Measurements from ENCODE around the gene LRGUK.

Gene LRGUK

DNA sequence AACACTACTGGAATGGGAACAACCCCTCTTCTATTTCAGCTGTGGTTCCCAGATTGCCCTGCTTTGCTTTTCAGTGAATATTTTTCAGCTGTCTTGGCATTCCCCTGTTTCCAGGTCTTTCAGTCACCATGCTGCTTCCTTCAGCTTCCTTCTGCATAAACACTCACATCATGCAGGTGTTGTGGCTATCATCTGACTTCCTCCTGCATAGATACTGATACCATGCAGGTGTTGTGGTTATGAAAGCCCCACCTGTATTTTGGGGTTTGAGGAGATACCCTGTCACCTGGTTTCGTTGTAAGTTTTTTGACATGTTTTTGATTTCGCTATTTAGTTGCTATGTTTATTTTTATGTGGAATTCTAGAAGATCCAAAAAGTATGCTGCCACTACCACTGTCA lies 118.1 kb downstream of the LRGUK start:
- Histone ChIP-seq H3K27me3 (replicated peaks; ENCODE audit: insufficient read depth, low read length) (peaks cover 36% of the 10 kb centered on the region), H3K4me1 (ENCODE audit: low read length) (peaks cover 16% of the 10 kb centered on the region), H3K9me3 (replicated peaks; ENCODE audit: insufficient read depth, low read length) (no peaks in the 10 kb centered on the region), H3K4me3 (ENCODE audit: low read length) (no peak overlapping the region), H3K9me2 (replicated peaks; ENCODE audit: insufficient read depth, low read length) (no peaks in the 10 kb centered on the region), H3F3A (ENCODE audit: insufficient read depth, low read length) (peaks cover 19% of the 10 kb centered on the region), H4K20me1 (ENCODE audit: insufficient read depth, low read length) (no peaks in the 10 kb centered on the region), H3K36me3 (replicated peaks; ENCODE audit: insufficient read depth, low read length) (no peaks in the 10 kb centered on the region), H3K9ac (ENCODE audit: low read length) (no peak overlapping the region), H2AFZ (ENCODE audit: low read length) (no peak overlapping the region), H3K79me2 (ENCODE audit: low read length) (no peaks in the 10 kb centered on the region), H3K4me2 (ENCODE audit: low read depth, low read length) (peak overlapping the region; percentile 38), H3K27ac (ENCODE audit: low read length) (peak overlapping the region; percentile 55; the same call in 1 of the 2 replicates)
- DNase-seq: peak; percentile 97
- TF ChIP-seq EZH2phosphoT487 (IDR thresholded peaks at IDR 0.05; ENCODE audit: low read length) (no peak), EZH2 (optimal IDR thresholded peaks at IDR 0.05; ENCODE audit: low read depth, low read length) (no peak)

DNA sequence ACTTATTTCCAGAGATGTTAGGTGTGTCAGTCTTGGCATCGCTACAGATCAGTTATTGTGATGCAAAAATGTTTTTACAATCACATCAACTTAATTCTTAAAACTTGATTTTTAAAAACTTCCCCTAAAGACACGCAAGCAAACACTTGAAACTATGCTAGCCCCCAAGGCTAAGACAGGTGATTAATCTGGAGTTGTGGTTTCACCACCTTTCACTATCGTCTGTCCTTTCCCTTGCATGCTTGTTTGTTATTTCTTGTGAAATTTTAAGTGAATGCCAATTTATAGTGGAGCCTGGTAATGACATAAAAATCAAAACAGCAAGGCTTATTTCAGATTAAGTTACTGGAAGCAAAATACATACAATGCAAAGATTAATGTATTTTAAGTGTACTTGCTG lies 119.2 kb downstream of the LRGUK start:
- Histone ChIP-seq H3K36me3 (replicated peaks; ENCODE audit: insufficient read depth, low read length) (no peaks in the 10 kb centered on the region), H3F3A (ENCODE audit: insufficient read depth, low read length) (peaks cover 19% of the 10 kb centered on the region), H3K27me3 (replicated peaks; ENCODE audit: insufficient read depth, low read length) (peaks cover 36% of the 10 kb centered on the region), H4K20me1 (ENCODE audit: insufficient read depth, low read length) (no peaks in the 10 kb centered on the region), H3K4me3 (ENCODE audit: low read length) (no peak overlapping the region), H3K9ac (ENCODE audit: low read length) (no peak overlapping the region), H3K4me1 (ENCODE audit: low read length) (peaks cover 16% of the 10 kb centered on the region), H3K79me2 (ENCODE audit: low read length) (no peaks in the 10 kb centered on the region), H3K9me2 (replicated peaks; ENCODE audit: insufficient read depth, low read length) (no peaks in the 10 kb centered on the region), H3K9me3 (replicated peaks; ENCODE audit: insufficient read depth, low read length) (no peaks in the 10 kb centered on the region), H3K4me2 (ENCODE audit: low read depth, low read length) (peak overlapping the region; percentile 38), H3K27ac (ENCODE audit: low read length) (peak overlapping the region; percentile 55; the same call in 1 of the 2 replicates), H2AFZ (ENCODE audit: low read length) (no peak overlapping the region)
- peak; percentile 77 for DNase-seq
- TF ChIP-seq, protein P1, sequence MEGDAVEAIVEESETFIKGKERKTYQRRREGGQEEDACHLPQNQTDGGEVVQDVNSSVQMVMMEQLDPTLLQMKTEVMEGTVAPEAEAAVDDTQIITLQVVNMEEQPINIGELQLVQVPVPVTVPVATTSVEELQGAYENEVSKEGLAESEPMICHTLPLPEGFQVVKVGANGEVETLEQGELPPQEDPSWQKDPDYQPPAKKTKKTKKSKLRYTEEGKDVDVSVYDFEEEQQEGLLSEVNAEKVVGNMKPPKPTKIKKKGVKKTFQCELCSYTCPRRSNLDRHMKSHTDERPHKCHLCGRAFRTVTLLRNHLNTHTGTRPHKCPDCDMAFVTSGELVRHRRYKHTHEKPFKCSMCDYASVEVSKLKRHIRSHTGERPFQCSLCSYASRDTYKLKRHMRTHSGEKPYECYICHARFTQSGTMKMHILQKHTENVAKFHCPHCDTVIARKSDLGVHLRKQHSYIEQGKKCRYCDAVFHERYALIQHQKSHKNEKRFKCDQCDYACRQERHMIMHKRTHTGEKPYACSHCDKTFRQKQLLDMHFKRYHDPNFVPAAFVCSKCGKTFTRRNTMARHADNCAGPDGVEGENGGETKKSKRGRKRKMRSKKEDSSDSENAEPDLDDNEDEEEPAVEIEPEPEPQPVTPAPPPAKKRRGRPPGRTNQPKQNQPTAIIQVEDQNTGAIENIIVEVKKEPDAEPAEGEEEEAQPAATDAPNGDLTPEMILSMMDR (IDR thresholded peaks at IDR 0.05; ENCODE audit: low read length): no peak
- peak; percentile 73; the same call in 1 of the 2 replicates for TF ChIP-seq EZH2phosphoT487 (IDR thresholded peaks at IDR 0.05; ENCODE audit: low read length)
- no peak for TF ChIP-seq EZH2 (optimal IDR thresholded peaks at IDR 0.05; ENCODE audit: low read depth, low read length)

DNA sequence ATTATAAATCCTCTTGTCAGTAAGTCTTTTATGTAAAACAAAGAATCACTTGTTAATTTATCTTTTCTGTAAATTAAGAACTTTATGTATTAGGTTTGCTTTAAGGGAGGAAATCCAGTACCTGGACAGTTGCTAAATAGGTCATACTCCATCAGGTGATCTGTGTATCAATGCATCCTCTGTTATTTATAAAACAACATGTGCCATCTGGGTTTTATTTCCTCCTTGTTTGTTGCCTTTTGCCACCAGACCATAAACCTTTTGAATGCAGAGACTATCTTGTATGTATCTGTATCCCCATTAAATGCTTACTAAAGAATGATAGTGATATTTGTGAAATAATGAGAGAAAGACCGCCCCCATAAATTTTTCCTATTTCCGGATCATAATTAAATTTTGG lies 119.6 kb downstream of the LRGUK start:
- Histone ChIP-seq H3K9me2 (replicated peaks; ENCODE audit: insufficient read depth, low read length) (no peaks in the 10 kb centered on the region), H3K36me3 (replicated peaks; ENCODE audit: insufficient read depth, low read length) (no peaks in the 10 kb centered on the region), H3K4me3 (ENCODE audit: low read length) (no peak overlapping the region), H3K4me1 (ENCODE audit: low read length) (peaks cover 16% of the 10 kb centered on the region), H3K79me2 (ENCODE audit: low read length) (no peaks in the 10 kb centered on the region), H3F3A (ENCODE audit: insufficient read depth, low read length) (peaks cover 19% of the 10 kb centered on the region), H3K27ac (ENCODE audit: low read length) (no peak overlapping the region), H2AFZ (ENCODE audit: low read length) (no peak overlapping the region), H3K27me3 (replicated peaks; ENCODE audit: insufficient read depth, low read length) (peaks cover 39% of the 10 kb centered on the region), H3K9ac (ENCODE audit: low read length) (no peak overlapping the region), H4K20me1 (ENCODE audit: insufficient read depth, low read length) (no peaks in the 10 kb centered on the region), H3K4me2 (ENCODE audit: low read depth, low read length) (peak overlapping the region; percentile 38), H3K9me3 (replicated peaks; ENCODE audit: insufficient read depth, low read length) (no peaks in the 10 kb centered on the region)
- TF ChIP-seq EZH2 (optimal IDR thresholded peaks at IDR 0.05; ENCODE audit: low read depth, low read length) (peak; percentile 70), EZH2phosphoT487 (IDR thresholded peaks at IDR 0.05; ENCODE audit: low read length) (0 out of 2 replicates have a peak, but pooled peaks have one; percentile 4)
- TF ChIP-seq, protein P1 (IDR thresholded peaks at IDR 0.05; ENCODE audit: low read length): no peak
- no peak for DNase-seq

DNA sequence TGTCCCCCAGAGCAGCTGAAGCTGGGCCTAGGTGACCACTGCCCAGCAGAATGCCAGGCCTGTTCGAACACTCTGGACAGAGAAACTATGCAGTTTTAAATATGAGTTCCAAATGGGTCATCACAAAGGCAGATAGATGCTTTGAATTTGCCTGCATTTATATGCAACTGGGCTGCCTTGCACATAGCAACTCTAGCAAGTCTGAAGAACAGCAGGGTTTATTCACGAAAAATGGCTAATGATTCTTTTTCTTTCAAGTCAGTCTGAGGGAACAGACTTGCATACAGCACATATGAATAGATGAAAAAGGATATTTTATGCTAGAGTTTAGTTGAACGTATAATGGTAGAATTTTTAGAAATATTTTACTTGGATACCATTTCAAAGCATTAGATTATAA lies 121.1 kb downstream of the LRGUK start:
- no peak overlapping the region for H3K9ac ChIP-seq (ENCODE audit: low read length)
- no peaks in the 10 kb centered on the region for H3K36me3 ChIP-seq (replicated peaks; ENCODE audit: insufficient read depth, low read length)
- peaks cover 41% of the 10 kb centered on the region for H3K27me3 ChIP-seq (replicated peaks; ENCODE audit: insufficient read depth, low read length)
- no peaks in the 10 kb centered on the region for H4K20me1 ChIP-seq (ENCODE audit: insufficient read depth, low read length)
- H3K27ac ChIP-seq (ENCODE audit: low read length): no peak overlapping the region
- no peak overlapping the region for H3K4me3 ChIP-seq (ENCODE audit: low read length)
- no peaks in the 10 kb centered on the region for H3K9me2 ChIP-seq (replicated peaks; ENCODE audit: insufficient read depth, low read length)
- DNase-seq: no peak
- H2AFZ ChIP-seq (ENCODE audit: low read length): no peak overlapping the region
- peaks cover 16% of the 10 kb centered on the region for H3K4me1 ChIP-seq (ENCODE audit: low read length)
- no peak overlapping the region for H3K4me2 ChIP-seq (ENCODE audit: low read depth, low read length)
- peaks cover 19% of the 10 kb centered on the region for H3F3A ChIP-seq (ENCODE audit: insufficient read depth, low read length)
- no peaks in the 10 kb centered on the region for H3K9me3 ChIP-seq (replicated peaks; ENCODE audit: insufficient read depth, low read length)
- TF ChIP-seq EZH2phosphoT487 (IDR thresholded peaks at IDR 0.05; ENCODE audit: low read length): no peak
- TF ChIP-seq EZH2 (optimal IDR thresholded peaks at IDR 0.05; ENCODE audit: low read depth, low read length): no peak
- TF ChIP-seq, protein P1 (IDR thresholded peaks at IDR 0.05; ENCODE audit: low read length): no peak
- H3K79me2 ChIP-seq (ENCODE audit: low read length): no peaks in the 10 kb centered on the region
